Measurements from ENCODE around the gene NT5M. TPM values are rescaled to one million over a fixed set of nuclear protein-coding genes. Genes with fewer than 3 reads are reported as not detected.

The NT5M gene
- total RNA-seq, 1 donor from 2014 or later: 4.2 TPM

- Histone ChIP-seq H3K4me3 (ENCODE audit: low read length in 3 of 3) (no peak overlapping the region), H3K9me3 (ENCODE audit: control insufficient read depth in 3 of 3, low read length in 3 of 3) (no peaks in the 10 kb centered on the region), H3K27ac (ENCODE audit: low read depth, low read length) (no peak overlapping the region), H3K36me3 (ENCODE audit: control insufficient read depth in 3 of 3, insufficient read depth in 3 of 3, low read length in 3 of 3) (no peaks in the 10 kb centered on the region), H3K27me3 (ENCODE audit: control insufficient read depth in 3 of 3, insufficient read depth in 3 of 3, low read length in 3 of 3) (peaks cover 0 to 8% (median 3%) of the 10 kb centered on the region in 3 donors), H3K9ac (ENCODE audit: low read depth in 1 of 3, low read length in 3 of 3) (no peak overlapping the region), H3K4me1 (ENCODE audit: control insufficient read depth in 3 of 3, insufficient read depth in 3 of 3, low read length in 3 of 3) (peaks cover 9 to 18% (median 14%) of the 10 kb centered on the region in 3 donors)
Observed at GRCh38 chr17:17352836-17353624, 49.9 kb downstream of the NT5M start.

GRCh38 chr17:17353625-17354484 is 50.7 kb downstream of the NT5M start:
- peaks cover 0 to 8% (median 3%) of the 10 kb centered on the region in 3 donors for H3K27me3 ChIP-seq (ENCODE audit: control insufficient read depth in 3 of 3, insufficient read depth in 3 of 3, low read length in 3 of 3)
- no peaks in the 10 kb centered on the region for H3K36me3 ChIP-seq (ENCODE audit: control insufficient read depth in 3 of 3, insufficient read depth in 3 of 3, low read length in 3 of 3)
- no peak overlapping the region for H3K27ac ChIP-seq (ENCODE audit: low read depth, low read length)
- no peaks in the 10 kb centered on the region for H3K9me3 ChIP-seq (ENCODE audit: control insufficient read depth in 3 of 3, low read length in 3 of 3)
- peaks cover 9 to 18% (median 14%) of the 10 kb centered on the region in 3 donors for H3K4me1 ChIP-seq (ENCODE audit: control insufficient read depth in 3 of 3, insufficient read depth in 3 of 3, low read length in 3 of 3)
- H3K4me3 ChIP-seq (ENCODE audit: low read length in 3 of 3): no peak overlapping the region
- no peak overlapping the region for H3K9ac ChIP-seq (ENCODE audit: low read depth in 1 of 3, low read length in 3 of 3)

GRCh38 chr17:17354560-17355349 is 51.6 kb downstream of the NT5M start:
- no peaks in the 10 kb centered on the region for H3K9me3 ChIP-seq (ENCODE audit: control insufficient read depth in 3 of 3, low read length in 3 of 3)
- H3K36me3 ChIP-seq (ENCODE audit: control insufficient read depth in 3 of 3, insufficient read depth in 3 of 3, low read length in 3 of 3): no peaks in the 10 kb centered on the region
- no peak overlapping the region for H3K27ac ChIP-seq (ENCODE audit: low read depth, low read length)
- H3K4me3 ChIP-seq (ENCODE audit: low read length in 3 of 3): no peak overlapping the region
- H3K4me1 ChIP-seq (ENCODE audit: control insufficient read depth in 3 of 3, insufficient read depth in 3 of 3, low read length in 3 of 3): peaks cover 9 to 18% (median 14%) of the 10 kb centered on the region in 3 donors
- no peak overlapping the region for H3K9ac ChIP-seq (ENCODE audit: low read depth in 1 of 3, low read length in 3 of 3)
- peaks cover 0 to 8% (median 3%) of the 10 kb centered on the region in 3 donors for H3K27me3 ChIP-seq (ENCODE audit: control insufficient read depth in 3 of 3, insufficient read depth in 3 of 3, low read length in 3 of 3)

- no peak overlapping the region for H3K27ac ChIP-seq (ENCODE audit: low read depth, low read length)
- peaks cover 0 to 8% (median 3%) of the 10 kb centered on the region in 3 donors for H3K27me3 ChIP-seq (ENCODE audit: control insufficient read depth in 3 of 3, insufficient read depth in 3 of 3, low read length in 3 of 3)
- peaks cover 9 to 18% (median 14%) of the 10 kb centered on the region in 3 donors for H3K4me1 ChIP-seq (ENCODE audit: control insufficient read depth in 3 of 3, insufficient read depth in 3 of 3, low read length in 3 of 3)
- no peak overlapping the region for H3K9ac ChIP-seq (ENCODE audit: low read depth in 1 of 3, low read length in 3 of 3)
- H3K9me3 ChIP-seq (ENCODE audit: control insufficient read depth in 3 of 3, low read length in 3 of 3): no peaks in the 10 kb centered on the region
- H3K36me3 ChIP-seq (ENCODE audit: control insufficient read depth in 3 of 3, insufficient read depth in 3 of 3, low read length in 3 of 3): no peaks in the 10 kb centered on the region
- no peak overlapping the region for H3K4me3 ChIP-seq (ENCODE audit: low read length in 3 of 3)
Observed at GRCh38 chr17:17355426-17355825, 52.3 kb downstream of the NT5M start.

- Histone ChIP-seq H3K36me3 (ENCODE audit: control insufficient read depth in 3 of 3, insufficient read depth in 3 of 3, low read length in 3 of 3) (no peaks in the 10 kb centered on the region), H3K9ac (ENCODE audit: low read depth in 1 of 3, low read length in 3 of 3) (no peak overlapping the region), H3K9me3 (ENCODE audit: control insufficient read depth in 3 of 3, low read length in 3 of 3) (no peaks in the 10 kb centered on the region), H3K4me1 (ENCODE audit: control insufficient read depth in 3 of 3, insufficient read depth in 3 of 3, low read length in 3 of 3) (peaks cover 8 to 18% (median 13%) of the 10 kb centered on the region in 3 donors), H3K27ac (ENCODE audit: low read depth, low read length) (no peak overlapping the region), H3K4me3 (ENCODE audit: low read length in 3 of 3) (no peak overlapping the region), H3K27me3 (ENCODE audit: control insufficient read depth in 3 of 3, insufficient read depth in 3 of 3, low read length in 3 of 3) (peaks cover 0 to 5% (median 0%) of the 10 kb centered on the region in 3 donors)
Observed at GRCh38 chr17:17356149-17356930, 53.2 kb downstream of the NT5M start.

- no peaks in the 10 kb centered on the region for H3K36me3 ChIP-seq (ENCODE audit: control insufficient read depth in 3 of 3, insufficient read depth in 3 of 3, low read length in 3 of 3)
- no peak overlapping the region for H3K4me3 ChIP-seq (ENCODE audit: low read length in 3 of 3)
- no peak overlapping the region for H3K9ac ChIP-seq (ENCODE audit: low read depth in 1 of 3, low read length in 3 of 3)
- no peak overlapping the region for H3K27ac ChIP-seq (ENCODE audit: low read depth, low read length)
- peaks cover 8 to 12% (median 8%) of the 10 kb centered on the region in 3 donors for H3K4me1 ChIP-seq (ENCODE audit: control insufficient read depth in 3 of 3, insufficient read depth in 3 of 3, low read length in 3 of 3)
- peaks cover 0 to 5% (median 0%) of the 10 kb centered on the region in 3 donors for H3K27me3 ChIP-seq (ENCODE audit: control insufficient read depth in 3 of 3, insufficient read depth in 3 of 3, low read length in 3 of 3)
- H3K9me3 ChIP-seq (ENCODE audit: control insufficient read depth in 3 of 3, low read length in 3 of 3): no peaks in the 10 kb centered on the region
Observed at GRCh38 chr17:17356931-17357270, 53.7 kb downstream of the NT5M start.

GRCh38 chr17:17358060-17358751 is 55.0 kb downstream of the NT5M start:
- Histone ChIP-seq H3K4me3 (ENCODE audit: low read length in 3 of 3) (no peak overlapping the region), H3K36me3 (ENCODE audit: control insufficient read depth in 3 of 3, insufficient read depth in 3 of 3, low read length in 3 of 3) (no peaks in the 10 kb centered on the region), H3K27ac (ENCODE audit: low read depth, low read length) (no peak overlapping the region), H3K9ac (ENCODE audit: low read depth in 1 of 3, low read length in 3 of 3) (no peak overlapping the region), H3K4me1 (ENCODE audit: control insufficient read depth in 3 of 3, insufficient read depth in 3 of 3, low read length in 3 of 3) (peaks cover 2 to 8% (median 5%) of the 10 kb centered on the region in 3 donors), H3K9me3 (ENCODE audit: control insufficient read depth in 3 of 3, low read length in 3 of 3) (no peaks in the 10 kb centered on the region), H3K27me3 (ENCODE audit: control insufficient read depth in 3 of 3, insufficient read depth in 3 of 3, low read length in 3 of 3) (peaks cover 0 to 5% (median 0%) of the 10 kb centered on the region in 3 donors)

- Histone ChIP-seq H3K9me3 (ENCODE audit: control insufficient read depth in 3 of 3, low read length in 3 of 3) (no peaks in the 10 kb centered on the region), H3K27me3 (ENCODE audit: control insufficient read depth in 3 of 3, insufficient read depth in 3 of 3, low read length in 3 of 3) (peaks cover 4 to 5% (median 5%) of the 10 kb centered on the region in 3 donors), H3K4me3 (ENCODE audit: low read length in 3 of 3) (no peak overlapping the region), H3K9ac (ENCODE audit: low read depth in 1 of 3, low read length in 3 of 3) (no peak overlapping the region), H3K36me3 (ENCODE audit: control insufficient read depth in 3 of 3, insufficient read depth in 3 of 3, low read length in 3 of 3) (no peaks in the 10 kb centered on the region), H3K4me1 (ENCODE audit: control insufficient read depth in 3 of 3, insufficient read depth in 3 of 3, low read length in 3 of 3) (peaks cover 5 to 14% (median 5%) of the 10 kb centered on the region in 3 donors), H3K27ac (ENCODE audit: low read depth, low read length) (no peak overlapping the region)
Observed at GRCh38 chr17:17358866-17359265, 55.7 kb downstream of the NT5M start.
